Measurements from ENCODE around the gene TSC22D3.
"Not testable (repeated sequence)": the region's sequence is repeated elsewhere in the genome, so short reads cannot be mapped to it uniquely, and the experiment has no call there.

The TSC22D3 gene

GRCh38 chrX:107775734-107776511 is at the start of gene TSC22D3:
TSS of gene TSC22D3 (minus strand) at chrX:107775787. CDS start at chrX:107775419, 368 bp downstream.
- Mint-ChIP-seq H3K4me1 (peaks cover 21% of the 10 kb centered on the region), H3K27me3 (no peaks in the 10 kb centered on the region), H3K4me3 (peak within 1 kb of the TSS; percentile 94 to 95), H3K27ac (peak within 1 kb of the TSS; percentile 86 to 97), H3K9me3 (no peaks in the 10 kb centered on the region)
- DNase-seq (peak; percentile 47 to 63), ATAC-seq (peak; percentile 89)

GRCh38 chrX:107823456-107823855 is 47.9 kb upstream of the TSC22D3 start:
- no peak overlapping the region for H3K27ac Mint-ChIP-seq
- peak overlapping the region; percentile 10 to 53 for H3K4me3 Mint-ChIP-seq
- no peak for DNase-seq
- peaks cover 40% of the 10 kb centered on the region for H3K4me1 Mint-ChIP-seq
- H3K9me3 Mint-ChIP-seq, result peaks cover 8% of the 10 kb centered on the region in 2 donors
- no peaks in the 10 kb centered on the region for H3K27me3 Mint-ChIP-seq
- ATAC-seq, result no peak

- Mint-ChIP-seq H3K4me1 (peaks cover 37% of the 10 kb centered on the region), H3K9me3 (peaks cover 8% of the 10 kb centered on the region in 2 donors), H3K4me3 (no peak overlapping the region), H3K27me3 (no peaks in the 10 kb centered on the region), H3K27ac (no peak overlapping the region)
- DNase-seq (no peak), ATAC-seq (no peak)
These were observed 47.5 kb upstream of the TSC22D3 start for GRCh38 chrX:107823042-107823441.

GRCh38 chrX:107818900-107819521 is 43.4 kb upstream of the TSC22D3 start:
- DNase-seq (no peak), ATAC-seq (no peak)
- H3K4me1 Mint-ChIP-seq, result peaks cover 7% of the 10 kb centered on the region
- H3K27ac Mint-ChIP-seq, result no peak overlapping the region
- H3K27me3 Mint-ChIP-seq, result no peaks in the 10 kb centered on the region
- no peak overlapping the region for H3K4me3 Mint-ChIP-seq
- H3K9me3 Mint-ChIP-seq, result peaks cover 8% of the 10 kb centered on the region in 2 donors

GRCh38 chrX:107810053-107810452 is 34.5 kb upstream of the TSC22D3 start:
- H3K27me3 Mint-ChIP-seq, result not testable (repeated sequence)

GRCh38 chrX:107805179-107805578 is 29.6 kb upstream of the TSC22D3 start:
- Mint-ChIP-seq H3K4me3 (no peak overlapping the region), H3K27ac (no peak overlapping the region), H3K9me3 (no peaks in the 10 kb centered on the region), H3K27me3 (no peaks in the 10 kb centered on the region), H3K4me1 (no peaks in the 10 kb centered on the region)
- no peak for DNase-seq
- ATAC-seq, result no peak

More at GRCh38 chrX:107810053-107810452, 34.5 kb upstream of the TSC22D3 start:
- not testable (repeated sequence) for DNase-seq, H3K27ac Mint-ChIP-seq, H3K4me1 Mint-ChIP-seq, H3K4me3 Mint-ChIP-seq, ATAC-seq, H3K9me3 Mint-ChIP-seq

- Mint-ChIP-seq H3K9me3 (no peaks in the 10 kb centered on the region), H3K27ac (no peak overlapping the region), H3K4me1 (no peaks in the 10 kb centered on the region), H3K27me3 (no peaks in the 10 kb centered on the region), H3K4me3 (no peak overlapping the region)
- DNase-seq (no peak), ATAC-seq (no peak)
These were observed 28.8 kb upstream of the TSC22D3 start for GRCh38 chrX:107804427-107804826.

GRCh38 chrX:107787827-107788226 is 12.2 kb upstream of the TSC22D3 start:
- no peaks in the 10 kb centered on the region for H3K9me3 Mint-ChIP-seq
- peaks cover 6% of the 10 kb centered on the region for H3K27me3 Mint-ChIP-seq
- ATAC-seq, result no peak
- no peak overlapping the region for H3K27ac Mint-ChIP-seq
- H3K4me3 Mint-ChIP-seq, result no peak overlapping the region
- no peaks in the 10 kb centered on the region for H3K4me1 Mint-ChIP-seq
- DNase-seq, result no peak

GRCh38 chrX:107780525-107780924 is 4.9 kb upstream of the TSC22D3 start:
- Mint-ChIP-seq H3K27me3 (no peaks in the 10 kb centered on the region), H3K4me1 (peaks cover 15% of the 10 kb centered on the region)

GRCh38 chrX:107777536-107777832 is 1.9 kb upstream of the TSC22D3 start, which contains the start of gene NCBP2L:
TSS of gene NCBP2L (plus strand) at chrX:107777733. CDS start at chrX:107794221, 16,488 bp downstream.
- ATAC-seq, result no peak
- DNase-seq, result no peak
- Mint-ChIP-seq H3K4me3 (peak within 1 kb of the TSS; percentile 94 to 95), H3K27ac (peak within 1 kb of the TSS; percentile 86 to 97), H3K27me3 (no peaks in the 10 kb centered on the region), H3K4me1 (peaks cover 21% of the 10 kb centered on the region), H3K9me3 (no peaks in the 10 kb centered on the region)

More at GRCh38 chrX:107780525-107780924, 4.9 kb upstream of the TSC22D3 start:
- no peak for DNase-seq
- no peak for ATAC-seq
- H3K27ac Mint-ChIP-seq, result no peak overlapping the region
- H3K4me3 Mint-ChIP-seq, result no peak overlapping the region
- no peaks in the 10 kb centered on the region for H3K9me3 Mint-ChIP-seq

- peak overlapping the region; percentile 94 to 95 for H3K4me3 Mint-ChIP-seq
- H3K27me3 Mint-ChIP-seq, result no peaks in the 10 kb centered on the region
- H3K4me1 Mint-ChIP-seq, result peaks cover 21% of the 10 kb centered on the region
- H3K27ac Mint-ChIP-seq, result peak overlapping the region; percentile 86 to 97
- DNase-seq (peak; percentile 68 to 76), ATAC-seq (peak; percentile 81)
- H3K9me3 Mint-ChIP-seq, result no peaks in the 10 kb centered on the region
These were observed 1.3 kb upstream of the TSC22D3 start for GRCh38 chrX:107776649-107777535.

- H3K27ac Mint-ChIP-seq, result no peak overlapping the region
- H3K4me1 Mint-ChIP-seq, result peaks cover 27% of the 10 kb centered on the region
- DNase-seq, result peak; percentile 4 to 11
- peak overlapping the region; percentile 94 to 95 for H3K4me3 Mint-ChIP-seq
- H3K27me3 Mint-ChIP-seq, result no peaks in the 10 kb centered on the region
- H3K9me3 Mint-ChIP-seq, result no peaks in the 10 kb centered on the region
- peak; percentile 19 for ATAC-seq
These were observed 420 bp downstream of the TSC22D3 start for GRCh38 chrX:107775000-107775733.

GRCh38 chrX:107773906-107774435 is 1.6 kb downstream of the TSC22D3 start:
- Mint-ChIP-seq H3K4me1 (peaks cover 33% of the 10 kb centered on the region), H3K27ac (no peak overlapping the region), H3K27me3 (no peaks in the 10 kb centered on the region), H3K9me3 (no peaks in the 10 kb centered on the region), H3K4me3 (no peak overlapping the region)
- no peak for ATAC-seq
- no peak for DNase-seq

GRCh38 chrX:107773206-107773605 is 2.4 kb downstream of the TSC22D3 start:
- Mint-ChIP-seq H3K27me3 (no peaks in the 10 kb centered on the region), H3K4me1 (peaks cover 33% of the 10 kb centered on the region), H3K4me3 (no peak overlapping the region), H3K9me3 (no peaks in the 10 kb centered on the region), H3K27ac (no peak overlapping the region)
- DNase-seq, result no peak
- ATAC-seq, result no peak
